Measurements from ENCODE around the gene UNC5A. TPM values are rescaled to one million over a fixed set of nuclear protein-coding genes. Genes with fewer than 3 reads are reported as not detected.

The UNC5A gene
- total and polyA plus RNA-seq, 10 of the 15 experiments (the other 5 are each of a cell fraction or from before 2014, with no cell fraction given), result not detected

DNA sequence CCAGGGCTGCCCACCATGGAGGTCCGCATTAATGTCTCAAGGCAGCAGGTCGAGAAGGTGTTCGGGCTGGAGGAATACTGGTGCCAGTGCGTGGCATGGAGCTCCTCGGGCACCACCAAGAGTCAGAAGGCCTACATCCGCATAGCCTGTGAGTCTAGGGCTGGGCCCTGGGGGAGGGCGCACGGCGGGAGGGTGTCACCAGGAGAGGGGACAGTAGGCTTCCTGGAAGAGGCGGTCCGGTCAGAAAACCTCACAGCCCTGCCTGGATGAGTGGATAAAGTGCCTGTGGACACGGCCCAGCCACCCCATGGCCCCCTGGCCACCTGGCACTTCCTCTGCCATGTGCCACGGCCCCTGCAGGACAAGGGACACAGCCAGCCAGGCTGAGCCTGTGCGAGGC, 57.8 kb downstream of the UNC5A start:
- no peak for ATAC-seq
- ChIA-PET POLR2A (no interaction called here), CTCF (no interaction called here)

More for the DNA sequence above, 57.8 kb downstream of the UNC5A start:
- Histone ChIP-seq H3K9ac (ENCODE audit: control insufficient read depth, insufficient read depth, low read length) (no peak overlapping the region), H3K4me1 (ENCODE audit: control insufficient read depth, insufficient read depth, low read length) (no peaks in the 10 kb centered on the region), H3K4me3 (no peak overlapping the region), H4K20me1 (ENCODE audit: control insufficient read depth, insufficient read depth) (no peaks in the 10 kb centered on the region; the same call in 1 of the 2 replicates), H3K27me3 (replicated peaks in 1 of 2; ENCODE audit: control insufficient read depth in 2 of 2, insufficient read depth in 2 of 2, low read length in 1 of 2) (peaks cover 2% of the 10 kb centered on the region in 2 experiments; a peak in 3 of 4 replicates), H3K4me2 (ENCODE audit: control insufficient read depth, insufficient read depth) (no peak overlapping the region), H3K9me3 (replicated peaks; ENCODE audit: control insufficient read depth, insufficient read depth, low read length) (no peaks in the 10 kb centered on the region; the same call in 2 of the 3 replicates), H3K79me2 (ENCODE audit: control insufficient read depth, insufficient read depth, low read length) (no peaks in the 10 kb centered on the region), H2AFZ (ENCODE audit: control insufficient read depth, low read depth, low read length) (no peak overlapping the region), H3K27ac (ENCODE audit: control insufficient read depth, insufficient read depth) (no peak overlapping the region), H3K36me3 (ENCODE audit: control insufficient read depth in 2 of 2, insufficient read depth in 2 of 2, low read length in 1 of 2) (no peaks in the 10 kb centered on the region)
- in situ Hi-C loops (cut with MboI), result no loop called here
- ChIA-PET SMC1A (ENCODE audit: uncharacterized antibody, unreplicated experiment) (no interaction called here), RAD21 (ENCODE audit: unreplicated experiment) (no interaction called here)
- no TSS peak for BruUV-seq (replicated peaks)
- WGBS (ENCODE audit: insufficient coverage, insufficient replicate concordance, low lambda C conversion rate, missing lambda C conversion rate), result 50% methylated on average over 13 of the region's 14 CpGs
- intact Hi-C loops (cut with micrococcal nuclease; ENCODE audit: unreplicated experiment), result no loop called here
- DNase-seq (ENCODE audit: low read depth, low spot score) (no peak), FAIRE-seq (no peak)
- no peak for TF ChIP-seq SMARCA5 (IDR thresholded peaks at IDR 0.05)
- no peak for TF ChIP-seq ZBED1 (IDR thresholded peaks at IDR 0.05; ENCODE audit: borderline replicate concordance)
- TF ChIP-seq BRCA1 (IDR thresholded peaks at IDR 0.05; ENCODE audit: low read depth, low read length), result no peak
- TF ChIP-seq, protein P1, sequence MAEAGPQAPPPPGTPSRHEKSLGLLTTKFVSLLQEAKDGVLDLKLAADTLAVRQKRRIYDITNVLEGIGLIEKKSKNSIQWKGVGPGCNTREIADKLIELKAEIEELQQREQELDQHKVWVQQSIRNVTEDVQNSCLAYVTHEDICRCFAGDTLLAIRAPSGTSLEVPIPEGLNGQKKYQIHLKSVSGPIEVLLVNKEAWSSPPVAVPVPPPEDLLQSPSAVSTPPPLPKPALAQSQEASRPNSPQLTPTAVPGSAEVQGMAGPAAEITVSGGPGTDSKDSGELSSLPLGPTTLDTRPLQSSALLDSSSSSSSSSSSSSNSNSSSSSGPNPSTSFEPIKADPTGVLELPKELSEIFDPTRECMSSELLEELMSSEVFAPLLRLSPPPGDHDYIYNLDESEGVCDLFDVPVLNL (IDR thresholded peaks at IDR 0.05; ENCODE audit: low read depth, low read length), result no peak
- TF ChIP-seq FOS (IDR thresholded peaks at IDR 0.05; ENCODE audit: borderline replicate concordance, extremely low read depth, insufficient read length), result no peak
- TF ChIP-seq, protein P2, sequence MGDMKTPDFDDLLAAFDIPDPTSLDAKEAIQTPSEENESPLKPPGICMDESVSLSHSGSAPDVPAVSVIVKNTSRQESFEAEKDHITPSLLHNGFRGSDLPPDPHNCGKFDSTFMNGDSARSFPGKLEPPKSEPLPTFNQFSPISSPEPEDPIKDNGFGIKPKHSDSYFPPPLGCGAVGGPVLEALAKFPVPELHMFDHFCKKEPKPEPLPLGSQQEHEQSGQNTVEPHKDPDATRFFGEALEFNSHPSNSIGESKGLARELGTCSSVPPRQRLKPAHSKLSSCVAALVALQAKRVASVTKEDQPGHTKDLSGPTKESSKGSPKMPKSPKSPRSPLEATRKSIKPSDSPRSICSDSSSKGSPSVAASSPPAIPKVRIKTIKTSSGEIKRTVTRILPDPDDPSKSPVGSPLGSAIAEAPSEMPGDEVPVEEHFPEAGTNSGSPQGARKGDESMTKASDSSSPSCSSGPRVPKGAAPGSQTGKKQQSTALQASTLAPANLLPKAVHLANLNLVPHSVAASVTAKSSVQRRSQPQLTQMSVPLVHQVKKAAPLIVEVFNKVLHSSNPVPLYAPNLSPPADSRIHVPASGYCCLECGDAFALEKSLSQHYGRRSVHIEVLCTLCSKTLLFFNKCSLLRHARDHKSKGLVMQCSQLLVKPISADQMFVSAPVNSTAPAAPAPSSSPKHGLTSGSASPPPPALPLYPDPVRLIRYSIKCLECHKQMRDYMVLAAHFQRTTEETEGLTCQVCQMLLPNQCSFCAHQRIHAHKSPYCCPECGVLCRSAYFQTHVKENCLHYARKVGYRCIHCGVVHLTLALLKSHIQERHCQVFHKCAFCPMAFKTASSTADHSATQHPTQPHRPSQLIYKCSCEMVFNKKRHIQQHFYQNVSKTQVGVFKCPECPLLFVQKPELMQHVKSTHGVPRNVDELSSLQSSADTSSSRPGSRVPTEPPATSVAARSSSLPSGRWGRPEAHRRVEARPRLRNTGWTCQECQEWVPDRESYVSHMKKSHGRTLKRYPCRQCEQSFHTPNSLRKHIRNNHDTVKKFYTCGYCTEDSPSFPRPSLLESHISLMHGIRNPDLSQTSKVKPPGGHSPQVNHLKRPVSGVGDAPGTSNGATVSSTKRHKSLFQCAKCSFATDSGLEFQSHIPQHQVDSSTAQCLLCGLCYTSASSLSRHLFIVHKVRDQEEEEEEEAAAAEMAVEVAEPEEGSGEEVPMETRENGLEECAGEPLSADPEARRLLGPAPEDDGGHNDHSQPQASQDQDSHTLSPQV (IDR thresholded peaks at IDR 0.05), result no peak
- no peak for TF ChIP-seq IKZF1 (conservative IDR thresholded peaks at IDR 0.05)
- no peak for TF ChIP-seq SIX5 (IDR thresholded peaks at IDR 0.05; ENCODE audit: low read depth, low read length, severe bottlenecking)
- no peak for TF ChIP-seq PAX8 (IDR thresholded peaks at IDR 0.05)
- no peak for TF ChIP-seq ZNF217 (IDR thresholded peaks at IDR 0.05)
- TF ChIP-seq, protein P3, sequence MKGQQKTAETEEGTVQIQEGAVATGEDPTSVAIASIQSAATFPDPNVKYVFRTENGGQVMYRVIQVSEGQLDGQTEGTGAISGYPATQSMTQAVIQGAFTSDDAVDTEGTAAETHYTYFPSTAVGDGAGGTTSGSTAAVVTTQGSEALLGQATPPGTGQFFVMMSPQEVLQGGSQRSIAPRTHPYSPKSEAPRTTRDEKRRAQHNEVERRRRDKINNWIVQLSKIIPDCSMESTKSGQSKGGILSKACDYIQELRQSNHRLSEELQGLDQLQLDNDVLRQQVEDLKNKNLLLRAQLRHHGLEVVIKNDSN (IDR thresholded peaks at IDR 0.05; ENCODE audit: borderline replicate concordance, extremely low read length, insufficient read depth, low read depth, low read length), result no peak
- no peak for TF ChIP-seq RBBP5 (conservative IDR thresholded peaks at IDR 0.05)
- TF ChIP-seq SMC3 (IDR thresholded peaks at IDR 0.05; ENCODE audit: borderline replicate concordance, low read length), result no peak
- TF ChIP-seq MTA2 (IDR thresholded peaks at IDR 0.05; ENCODE audit: low read depth), result no peak

Measured in GM12878 (cell line).